Amygdala (tissue), 56 donors: ENCODE data around the gene BLVRB.
"Not testable (repeated sequence)": the region's sequence is repeated elsewhere in the genome, so short reads cannot be mapped to it uniquely, and the experiment has no call there.

ENCODE experiments used
- DNase-seq, 56 donors: peaks; one replicate each; lab custom pipeline; 2025; lab: John Stamatoyannopoulos, UW

Gene BLVRB

GRCh38 chr19:40465557-40466218 is at the start of gene BLVRB:
TSS of gene BLVRB (minus strand) at chr19:40465745. CDS start at chr19:40465688, 57 bp downstream.
- peak; percentile 81 to 100 (median 98) for DNase-seq

- peak in 1 of 56 donors; percentile 6 for DNase-seq
These were observed 48.3 kb upstream of the BLVRB start for GRCh38 chr19:40513741-40514315.

- no peak for DNase-seq
These were observed 47.8 kb upstream of the BLVRB start for GRCh38 chr19:40513345-40513678.

- DNase-seq, result no peak
These were observed 47.2 kb upstream of the BLVRB start for GRCh38 chr19:40512473-40513344.

- no peak for DNase-seq
These were observed 46.5 kb upstream of the BLVRB start for GRCh38 chr19:40512110-40512472.

- DNase-seq, result no peak
These were observed 45.9 kb upstream of the BLVRB start for GRCh38 chr19:40511487-40511886.

GRCh38 chr19:40510526-40511115 is 45.1 kb upstream of the BLVRB start:
- no peak for DNase-seq

- DNase-seq, result no peak
These were observed 43.3 kb upstream of the BLVRB start for GRCh38 chr19:40508739-40509260.

- DNase-seq, result no peak
These were observed 42.3 kb upstream of the BLVRB start for GRCh38 chr19:40507892-40508291.

GRCh38 chr19:40506099-40506498 is 40.6 kb upstream of the BLVRB start:
- DNase-seq, result no peak

GRCh38 chr19:40503320-40503695 is 37.8 kb upstream of the BLVRB start:
- peak in 37 of 56 donors; percentile 2 to 84 (median 46) for DNase-seq

- DNase-seq, result no peak
These were observed 37.2 kb upstream of the BLVRB start for GRCh38 chr19:40502647-40503319.

GRCh38 chr19:40502081-40502480 is 36.5 kb upstream of the BLVRB start:
- no peak for DNase-seq

- no peak for DNase-seq
These were observed 36.1 kb upstream of the BLVRB start for GRCh38 chr19:40501599-40501998.

GRCh38 chr19:40500678-40501530 is 35.4 kb upstream of the BLVRB start:
- DNase-seq, result not testable (repeated sequence)

- no peak for DNase-seq
These were observed 33.8 kb upstream of the BLVRB start for GRCh38 chr19:40499320-40499719.

GRCh38 chr19:40497214-40497613 is 31.7 kb upstream of the BLVRB start:
- DNase-seq, result no peak

GRCh38 chr19:40494191-40494838 is 28.8 kb upstream of the BLVRB start:
- no peak for DNase-seq

GRCh38 chr19:40493778-40494177 is 28.2 kb upstream of the BLVRB start:
- no peak for DNase-seq
